WERI-Rb-1 (cell line): ENCODE measurements around the gene SRMS.

Source experiments
- DNase-seq: peaks from one replicate; pipeline ENCODE4 v3.0.0-alpha.2; 2020
- H3K27ac ChIP-seq: fragments of 250-450 bp; sonication (Bioruptor Pico); 2 replicates; pipeline ENCODE4 v1.5.1; 2020; ENCODE audit warnings: mild to moderate bottlenecking, moderate library complexity
- H3K27me3 ChIP-seq: fragments of 250-450 bp; sonication (Bioruptor Pico); 2 replicates; pipeline ENCODE4 v1.5.1; 2021; ENCODE audit warnings: mild to moderate bottlenecking, low read depth, moderate library complexity; ENCODE audit not compliant: insufficient read depth, severe bottlenecking
- H3K36me3 ChIP-seq: fragments of 250-450 bp; sonication (Bioruptor Pico); 2 replicates; pipeline ENCODE4 v1.5.1; 2020; ENCODE audit warnings: mild to moderate bottlenecking, moderate library complexity
- H3K4me3 ChIP-seq: 2 replicates; pipeline ENCODE4 v1.5.1; 2011; ENCODE audit warnings: low read depth, mild to moderate bottlenecking, control low read depth, low read length
- H3K9me3 ChIP-seq: fragments of 250-450 bp; sonication (Bioruptor Pico); 2 replicates; pipeline ENCODE4 v1.5.1; 2021; ENCODE audit warnings: mild to moderate bottlenecking, moderate library complexity; ENCODE audit not compliant: severe bottlenecking
- CTCF ChIP-seq: IDR thresholded peaks from 2 replicates; pipeline ENCODE4 v1.5.1; 2011; ENCODE audit warnings: low read depth, mild to moderate bottlenecking, control low read depth, inconsistent platforms, low read length

The SRMS gene

GRCh38 chr20:63547725-63548480 is at the start of gene SRMS:
TSS of gene SRMS (minus strand) at chr20:63547749. CDS start at chr20:63547463, 286 bp downstream.
- no peak within 1 kb of the TSS for H3K4me3 ChIP-seq
- no peak for TF ChIP-seq CTCF
- DNase-seq = peak; percentile 24

GRCh38 chr20:63596423-63596822 is 48.9 kb upstream of the SRMS start:
- TF ChIP-seq CTCF = no peak
- no peak for DNase-seq
- H3K9me3 ChIP-seq = no peaks in the 10 kb centered on the region
- no peaks in the 10 kb centered on the region for H3K27me3 ChIP-seq
- no peak overlapping the region for H3K4me3 ChIP-seq
- no peak overlapping the region for H3K27ac ChIP-seq
- H3K36me3 ChIP-seq = peaks cover 40% of the 10 kb centered on the region

More at GRCh38 chr20:63547725-63548480, at the start of gene SRMS:
- H3K36me3 ChIP-seq = no peaks in the 10 kb centered on the region
- H3K27me3 ChIP-seq = no peaks in the 10 kb centered on the region
- H3K27ac ChIP-seq = no peak within 1 kb of the TSS; the same call in 1 of the 2 replicates
- no peaks in the 10 kb centered on the region for H3K9me3 ChIP-seq

GRCh38 chr20:63595416-63596127 is 48.0 kb upstream of the SRMS start:
- Histone ChIP-seq H3K9me3 (no peaks in the 10 kb centered on the region), H3K27me3 (no peaks in the 10 kb centered on the region), H3K27ac (no peak overlapping the region), H3K4me3 (no peak overlapping the region), H3K36me3 (peaks cover 39% of the 10 kb centered on the region)
- TF ChIP-seq CTCF = no peak
- DNase-seq = no peak

- Histone ChIP-seq H3K27me3 (no peaks in the 10 kb centered on the region), H3K27ac (no peak overlapping the region), H3K36me3 (peaks cover 44% of the 10 kb centered on the region), H3K4me3 (no peak overlapping the region), H3K9me3 (no peaks in the 10 kb centered on the region)
- no peak for TF ChIP-seq CTCF
- no peak for DNase-seq
Observed at GRCh38 chr20:63594043-63594561, 46.6 kb upstream of the SRMS start.

- no peak overlapping the region for H3K4me3 ChIP-seq
- no peaks in the 10 kb centered on the region for H3K27me3 ChIP-seq
- H3K36me3 ChIP-seq = peaks cover 42% of the 10 kb centered on the region
- DNase-seq = no peak
- no peaks in the 10 kb centered on the region for H3K9me3 ChIP-seq
- no peak for TF ChIP-seq CTCF
- no peak overlapping the region for H3K27ac ChIP-seq
Observed at GRCh38 chr20:63592661-63593060, 45.1 kb upstream of the SRMS start.
